HG02642 (cell line): Measurements from ENCODE around the gene ATP8B3.
A peak's percentile ranks its signal among the peaks of the same experiment; 100 is the strongest.

Experiments
- ATAC-seq: cut with Tn5 transposase; IDR thresholded peaks from one replicate; pipeline ENCODE4 v1.9.1; 2021; ENCODE audit warnings: mild to moderate bottlenecking; ENCODE audit not compliant: unreplicated experiment, poor library complexity

Gene ATP8B3

DNA sequence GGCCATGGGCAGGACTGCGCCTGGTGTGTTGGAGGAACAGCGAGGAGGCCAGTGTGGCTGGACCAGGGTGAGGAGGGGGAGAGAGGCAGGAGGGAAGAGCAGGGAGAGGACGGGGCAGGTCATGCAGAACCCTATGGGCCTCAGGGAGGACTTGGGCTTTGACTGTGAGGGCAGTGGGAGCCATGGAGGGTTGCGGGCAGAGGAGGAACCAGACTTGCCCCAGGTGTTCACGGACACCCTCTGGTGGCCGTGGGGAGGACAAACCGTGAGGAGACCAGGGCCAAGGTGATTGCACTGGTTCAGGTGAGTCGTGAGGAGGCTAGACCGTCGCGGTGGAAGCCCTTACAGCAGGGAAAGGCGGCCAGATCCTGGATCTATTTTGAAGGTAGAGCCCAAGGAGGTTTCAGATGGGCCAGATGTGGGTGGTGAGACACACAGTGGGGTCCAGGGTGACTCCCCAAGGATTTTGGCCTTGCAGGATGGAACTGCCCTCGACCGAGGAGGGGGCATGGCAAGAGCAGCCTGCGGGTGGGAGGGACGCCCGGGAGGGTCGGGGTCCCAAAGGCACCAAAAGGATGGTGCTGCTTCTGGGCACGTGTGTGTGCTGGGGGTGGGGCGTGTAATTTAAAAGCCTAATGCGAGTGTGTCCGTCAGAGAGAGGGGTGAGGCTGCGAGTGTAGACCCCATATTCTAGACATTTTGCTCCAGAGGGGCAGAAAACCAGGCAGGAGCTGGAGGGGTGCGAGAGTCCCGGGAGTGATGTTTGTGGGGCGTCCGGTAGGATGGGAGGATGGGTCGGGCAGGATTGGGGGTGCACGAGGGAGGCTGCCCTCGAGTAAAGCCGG, 39.0 kb upstream of the ATP8B3 start:
- ATAC-seq: no peak

DNA sequence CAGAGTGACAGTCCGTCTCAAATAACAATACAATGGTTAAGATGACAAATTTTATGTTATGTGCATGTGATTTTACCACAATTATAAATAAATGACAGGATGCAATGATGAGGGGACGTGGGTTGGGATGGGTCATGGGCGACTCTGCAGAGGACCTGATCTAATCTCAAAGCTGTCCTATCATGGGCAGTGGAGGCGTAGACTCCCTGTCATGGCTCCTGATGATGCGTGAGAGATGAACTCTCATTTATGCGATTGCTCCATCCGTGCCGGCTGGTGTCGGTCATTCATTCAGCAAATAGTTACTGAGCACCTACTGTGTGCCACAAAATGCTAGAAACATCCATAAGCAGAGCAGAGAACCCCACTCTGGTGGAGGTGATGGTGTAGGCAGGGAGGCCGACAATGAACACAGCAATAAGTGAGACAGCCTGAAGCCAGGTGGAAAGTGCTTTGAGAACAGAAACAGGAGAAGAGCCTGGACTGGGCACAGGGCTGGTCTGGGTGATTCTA, 37.9 kb upstream of the ATP8B3 start:
- ATAC-seq: no peak

DNA sequence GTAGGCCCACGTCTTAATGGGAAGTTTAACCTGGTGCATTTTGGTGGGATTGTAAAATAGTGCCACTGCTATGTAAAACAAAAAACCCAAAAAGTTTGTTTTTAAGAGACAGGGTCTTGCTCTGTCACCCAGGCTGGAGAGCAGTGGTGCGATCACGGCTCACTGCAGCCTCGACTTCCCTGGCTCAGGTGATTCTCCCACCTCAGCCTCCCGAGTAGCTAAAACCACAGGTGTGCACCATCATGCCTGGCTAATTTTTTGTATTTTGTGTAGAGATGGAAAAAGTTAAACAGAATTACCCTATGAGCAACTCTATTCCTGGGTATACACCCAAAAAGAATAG, 37.0 kb upstream of the ATP8B3 start:
- ATAC-seq: no peak

DNA sequence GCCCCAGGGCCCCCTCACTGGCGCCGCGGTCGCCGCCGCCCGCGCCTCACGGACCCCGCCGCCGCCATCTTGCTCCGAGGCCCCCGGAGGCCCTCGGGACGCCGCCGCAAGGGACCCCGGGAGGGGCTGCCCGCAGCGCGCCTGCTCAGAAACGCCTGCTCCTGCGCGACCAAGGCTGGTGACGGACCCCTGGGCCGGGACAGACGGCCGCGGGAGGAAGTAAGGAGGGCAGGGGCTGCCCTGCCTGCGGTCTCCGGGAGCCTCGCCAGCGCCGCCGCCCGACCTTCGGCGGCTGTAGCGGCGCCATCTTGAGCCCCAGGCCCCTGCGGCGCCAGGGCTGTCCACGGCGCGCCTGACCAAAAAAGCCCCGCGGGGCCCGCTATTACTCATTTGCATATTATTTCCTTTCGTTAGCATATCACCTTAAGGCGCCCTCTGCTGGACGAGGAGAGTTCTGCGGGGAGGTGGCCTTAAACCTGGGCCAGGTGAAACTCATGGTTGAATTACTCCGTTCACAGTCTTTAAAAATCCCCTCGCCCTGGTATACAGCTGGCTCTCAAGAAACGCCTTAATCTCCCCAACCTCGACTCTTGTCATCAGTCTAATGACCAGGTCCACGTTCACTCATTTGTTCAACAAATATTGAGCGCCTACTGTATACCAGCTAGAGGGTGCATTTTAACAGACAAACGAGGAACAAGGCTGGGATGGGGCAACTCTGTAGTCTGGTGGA, 36.5 kb upstream of the ATP8B3 start, which contains the start of gene REXO1:
Gene REXO1 (minus strand): TSS at position 85 of the 733 bp plus-strand sequence. CDS start 125 bp downstream, outside the sequence.
- ATAC-seq: peak; percentile 78

DNA sequence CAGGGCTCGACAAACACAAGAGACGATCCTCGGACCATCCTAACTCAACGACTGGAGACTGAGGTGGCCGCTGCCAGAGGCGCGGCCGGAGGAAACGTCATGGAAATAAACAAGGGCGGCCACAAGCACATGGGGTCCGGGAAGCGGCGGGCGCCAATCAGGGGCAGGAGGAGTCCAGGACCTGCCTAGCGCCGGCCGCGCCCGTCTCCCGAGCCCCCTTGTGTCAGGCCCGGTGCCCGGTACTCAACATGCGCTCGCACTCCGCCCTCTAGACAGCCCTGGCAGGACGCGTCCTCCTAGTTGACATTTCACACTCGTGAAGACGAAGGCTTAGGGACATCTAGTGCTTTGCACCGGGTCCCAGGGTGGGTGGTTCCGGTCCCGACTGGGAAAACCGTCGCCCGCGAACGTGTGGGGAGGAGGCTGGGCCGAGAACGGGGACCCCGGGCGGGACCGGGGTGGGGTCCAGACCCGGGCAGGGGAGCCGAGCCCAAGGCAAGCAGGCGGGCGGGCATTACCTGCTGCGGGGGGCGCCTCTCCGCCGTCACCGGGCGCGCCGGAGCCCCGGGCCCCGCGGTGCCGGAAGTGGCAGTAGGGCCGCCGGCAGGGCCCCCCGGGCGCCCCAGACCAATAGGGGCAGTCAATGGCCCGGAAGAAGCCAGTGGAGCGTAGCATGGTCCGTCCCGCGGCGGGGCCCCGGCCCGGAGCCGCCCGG, 35.8 kb upstream of the ATP8B3 start:
- peak; percentile 26 for ATAC-seq

DNA sequence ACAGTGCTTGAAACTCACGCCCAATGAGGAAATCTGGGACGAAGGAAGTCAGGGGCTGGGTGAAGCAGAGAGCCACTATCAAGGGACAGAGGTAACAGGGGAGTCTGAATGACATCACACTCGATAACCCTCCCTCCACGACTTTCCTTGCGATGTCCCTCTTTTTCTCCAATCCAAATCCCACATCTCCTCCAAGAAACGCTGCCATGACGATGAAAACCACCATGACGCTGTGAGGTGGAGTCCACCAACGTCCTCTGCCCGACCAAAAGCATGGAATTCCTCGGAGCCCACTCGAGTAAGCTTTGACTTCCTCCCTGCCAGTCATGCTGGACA, 35.2 kb upstream of the ATP8B3 start:
- ATAC-seq: no peak

DNA sequence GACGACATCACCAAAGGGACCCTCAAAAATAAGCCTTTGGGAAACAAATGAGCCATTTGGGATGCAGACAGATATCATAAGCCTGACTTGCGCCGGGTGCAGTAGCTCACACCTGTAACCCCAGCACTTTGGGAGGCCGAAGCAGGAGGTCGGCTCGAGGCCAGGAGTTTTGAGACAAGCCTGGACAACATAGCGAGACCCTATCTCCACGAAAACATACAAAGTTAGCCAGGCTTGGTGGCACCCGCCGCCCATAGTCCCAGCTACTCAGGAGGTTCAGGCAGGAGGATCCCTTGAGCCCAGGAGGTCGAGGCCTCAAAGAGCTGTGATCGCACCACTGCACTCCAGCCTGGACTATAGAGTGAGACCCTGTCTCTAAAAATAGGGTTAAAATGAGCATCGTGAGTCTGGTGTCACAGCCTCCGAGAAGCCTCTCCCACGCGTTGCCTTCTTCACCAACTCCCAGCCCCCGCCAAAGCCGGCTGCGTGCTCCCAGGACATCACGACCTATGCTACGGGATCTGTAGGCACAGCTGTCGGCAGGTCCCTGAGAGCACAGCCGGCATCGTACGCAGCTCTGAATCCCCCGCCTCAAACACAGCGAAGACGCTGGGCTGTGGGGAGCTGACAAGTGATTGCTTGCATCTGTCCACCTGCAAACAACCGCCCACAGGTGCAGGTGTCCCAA, 34.6 kb upstream of the ATP8B3 start:
- no peak for ATAC-seq

DNA sequence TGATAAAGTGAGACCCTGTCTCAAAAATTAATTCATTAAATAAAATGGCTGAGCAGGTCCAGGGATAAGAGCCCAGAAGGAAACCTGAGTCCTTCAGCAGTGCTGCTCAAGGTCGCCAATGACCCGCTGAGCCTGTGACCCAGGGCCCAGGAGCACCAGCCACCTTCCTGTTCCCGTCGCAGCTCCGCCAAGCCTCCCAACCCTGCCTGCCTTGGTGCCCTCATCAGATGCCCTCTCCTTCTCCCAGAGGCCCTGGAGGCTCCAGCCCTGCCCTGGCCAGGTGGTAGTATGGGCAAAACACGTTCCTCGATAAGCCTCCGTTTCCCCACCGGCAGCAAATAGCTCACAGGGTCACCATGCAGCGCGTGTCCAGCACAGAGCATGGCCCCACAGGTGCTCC, 33.6 kb upstream of the ATP8B3 start:
- ATAC-seq: no peak

DNA sequence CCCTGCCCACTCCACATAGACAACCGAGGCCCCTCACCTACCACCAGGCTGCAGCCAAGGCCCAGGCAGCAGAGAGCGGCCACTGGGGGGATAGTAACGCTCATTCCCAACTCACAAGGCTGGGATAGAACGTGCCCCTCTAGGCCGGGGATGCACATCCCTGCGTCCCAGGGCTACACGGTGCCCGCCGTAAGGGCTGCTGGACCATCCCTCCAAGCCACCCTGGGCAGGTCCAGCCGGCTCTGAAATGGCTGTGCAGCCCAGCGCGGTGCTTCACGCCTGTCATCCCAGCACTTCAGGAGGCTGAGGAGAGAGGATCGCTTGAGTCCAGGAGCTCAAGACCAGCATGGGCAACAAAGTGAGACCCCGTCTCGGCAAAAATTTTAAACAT, 33.0 kb upstream of the ATP8B3 start:
- ATAC-seq: no peak

DNA sequence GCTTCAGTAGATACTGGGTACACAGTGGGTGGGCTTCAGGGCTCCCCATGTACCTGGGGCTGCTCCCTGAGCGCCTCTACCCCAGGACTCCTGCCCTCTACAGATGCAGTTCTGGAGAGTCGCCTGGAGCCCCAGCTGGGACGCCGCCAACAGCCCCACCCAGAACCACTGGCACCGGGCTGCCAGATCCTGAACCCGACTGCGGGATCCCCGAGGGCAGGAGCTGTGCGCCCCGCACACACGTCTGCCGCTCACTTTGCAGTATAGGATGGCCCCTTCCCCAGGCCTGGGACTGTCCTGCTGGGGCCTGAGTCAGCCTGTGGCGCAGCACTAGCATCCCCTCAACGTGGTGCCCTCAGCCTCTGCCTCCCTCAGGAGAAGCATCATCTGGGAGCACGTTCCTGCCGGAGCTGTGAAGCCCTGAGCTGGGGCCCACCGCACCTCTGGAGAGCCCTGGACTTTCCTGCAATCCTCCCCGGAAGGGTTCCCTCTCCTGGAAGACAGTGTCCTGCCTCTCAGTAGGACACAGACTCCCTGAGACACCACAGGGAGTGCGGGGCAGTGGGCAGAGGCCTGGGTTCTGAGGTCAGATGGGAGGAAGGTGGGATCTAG, 32.5 kb upstream of the ATP8B3 start:
- ATAC-seq: no peak

DNA sequence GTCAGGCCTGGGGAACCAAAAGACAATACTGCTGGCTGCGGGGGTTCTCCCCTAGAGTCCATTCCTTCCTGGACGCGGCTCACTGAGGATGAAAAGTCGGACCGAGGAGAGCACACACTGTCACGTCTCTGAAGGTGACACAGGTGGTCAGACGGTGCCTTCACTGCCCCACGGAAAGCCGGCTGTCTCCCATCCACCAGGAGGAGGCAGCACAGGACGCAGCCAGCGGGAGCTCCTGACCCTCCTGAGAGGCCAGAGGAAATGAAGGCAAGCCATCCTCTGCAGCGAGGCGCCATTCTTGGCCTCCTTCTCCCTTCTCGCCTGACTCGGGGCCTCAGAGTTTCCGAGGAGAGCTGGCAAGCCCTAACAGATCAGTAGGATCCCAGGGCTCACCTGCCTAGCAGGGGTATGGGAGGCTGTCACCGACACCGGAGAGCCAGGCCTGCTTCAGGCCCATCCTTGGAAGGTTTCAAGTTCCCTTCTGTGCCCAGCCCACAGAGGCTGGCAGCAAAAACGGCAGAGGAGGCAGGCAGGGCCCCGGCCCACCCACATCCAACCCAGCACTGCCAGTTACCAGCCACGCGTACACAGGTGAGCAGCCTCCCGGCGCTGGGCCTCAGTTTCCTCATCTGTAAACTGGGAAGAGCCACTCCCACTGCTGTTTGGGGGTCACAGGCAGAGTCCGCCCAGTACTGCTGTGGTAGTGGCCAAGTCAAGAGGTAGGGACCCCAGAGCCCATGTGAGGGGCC, 31.7 kb upstream of the ATP8B3 start:
- no peak for ATAC-seq

DNA sequence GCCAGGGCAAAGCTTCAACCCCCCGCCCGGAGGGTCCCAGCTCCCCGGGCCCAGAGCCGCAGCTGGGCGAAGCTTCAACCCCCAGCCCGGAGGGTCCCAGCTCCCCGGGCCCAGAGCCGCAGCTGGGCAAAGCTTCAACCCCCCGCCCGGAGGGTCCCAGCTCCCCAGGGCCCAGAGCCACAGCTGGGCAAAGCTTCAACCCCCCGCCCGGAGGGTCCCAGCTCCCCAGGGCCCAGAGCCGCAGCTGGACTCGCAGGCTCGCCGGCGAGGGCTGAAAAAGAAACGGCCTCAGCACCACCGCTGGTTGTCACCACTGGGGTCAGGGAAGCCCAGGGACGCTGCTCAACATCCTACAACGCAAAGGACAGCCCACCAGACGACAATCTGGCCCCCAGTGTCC, 31.0 kb upstream of the ATP8B3 start:
- ATAC-seq: no peak

DNA sequence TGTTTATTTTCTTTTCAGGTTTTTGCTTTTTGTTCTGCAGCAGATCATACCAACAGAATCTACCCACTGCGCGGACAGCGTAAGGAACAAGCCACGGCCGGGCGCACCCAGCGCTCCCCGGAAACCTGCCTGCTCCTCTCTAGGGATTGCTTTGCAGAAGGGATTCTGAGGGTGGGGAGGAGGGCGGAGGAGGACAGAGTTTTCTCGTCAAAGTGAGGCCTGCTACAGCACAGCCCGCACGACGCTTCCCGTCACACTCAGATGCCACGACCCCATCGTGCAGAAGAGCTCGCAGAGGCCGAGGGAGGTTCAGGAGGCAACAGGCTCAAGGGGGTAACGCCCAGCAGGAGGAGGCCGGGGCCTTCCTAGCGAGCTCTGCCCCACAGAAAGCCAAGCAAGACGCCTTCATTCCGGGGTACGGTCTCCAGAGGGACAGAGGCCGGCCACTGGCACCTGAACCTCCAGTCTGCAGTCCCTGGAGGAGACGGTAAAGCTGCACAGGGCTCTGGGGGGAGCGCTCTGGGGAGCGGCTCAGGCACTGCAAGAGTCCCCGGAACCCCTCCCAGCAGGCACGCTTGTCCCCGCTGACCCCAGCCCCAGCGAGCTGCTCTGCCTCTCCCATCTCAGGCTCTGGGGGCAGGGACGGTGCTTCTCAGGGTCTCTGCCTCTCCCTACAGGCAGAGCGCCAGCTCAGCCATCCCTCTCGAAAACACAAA, 29.3 kb upstream of the ATP8B3 start:
- no peak for ATAC-seq

DNA sequence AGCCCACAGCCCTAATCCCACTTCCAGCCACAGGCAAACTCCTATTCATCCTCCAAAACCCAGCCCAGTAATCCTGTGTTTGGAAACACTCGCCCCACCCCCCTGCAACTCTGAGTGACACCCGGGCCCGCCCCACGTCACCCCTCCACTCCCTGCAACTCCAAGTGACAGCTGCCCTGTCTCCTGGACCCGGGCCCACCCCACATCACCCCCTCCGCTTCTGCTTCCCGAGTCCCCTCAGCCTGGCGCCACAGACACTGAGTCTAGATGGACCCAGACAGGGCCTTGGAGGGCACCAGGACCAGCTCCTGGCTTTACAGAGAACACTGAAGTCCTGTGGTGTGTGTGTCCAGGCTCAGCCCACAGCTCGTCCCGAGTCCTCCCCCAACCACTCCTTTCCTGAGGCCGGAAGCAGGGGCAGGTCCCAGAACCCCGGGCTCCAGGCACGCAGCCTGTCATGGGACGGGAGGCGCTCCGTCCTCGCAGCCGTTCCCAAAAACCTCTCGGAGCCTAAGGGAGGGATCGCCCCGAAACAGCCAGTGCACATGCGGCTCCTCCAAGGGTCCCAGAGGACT, 28.6 kb upstream of the ATP8B3 start:
- ATAC-seq: no peak

DNA sequence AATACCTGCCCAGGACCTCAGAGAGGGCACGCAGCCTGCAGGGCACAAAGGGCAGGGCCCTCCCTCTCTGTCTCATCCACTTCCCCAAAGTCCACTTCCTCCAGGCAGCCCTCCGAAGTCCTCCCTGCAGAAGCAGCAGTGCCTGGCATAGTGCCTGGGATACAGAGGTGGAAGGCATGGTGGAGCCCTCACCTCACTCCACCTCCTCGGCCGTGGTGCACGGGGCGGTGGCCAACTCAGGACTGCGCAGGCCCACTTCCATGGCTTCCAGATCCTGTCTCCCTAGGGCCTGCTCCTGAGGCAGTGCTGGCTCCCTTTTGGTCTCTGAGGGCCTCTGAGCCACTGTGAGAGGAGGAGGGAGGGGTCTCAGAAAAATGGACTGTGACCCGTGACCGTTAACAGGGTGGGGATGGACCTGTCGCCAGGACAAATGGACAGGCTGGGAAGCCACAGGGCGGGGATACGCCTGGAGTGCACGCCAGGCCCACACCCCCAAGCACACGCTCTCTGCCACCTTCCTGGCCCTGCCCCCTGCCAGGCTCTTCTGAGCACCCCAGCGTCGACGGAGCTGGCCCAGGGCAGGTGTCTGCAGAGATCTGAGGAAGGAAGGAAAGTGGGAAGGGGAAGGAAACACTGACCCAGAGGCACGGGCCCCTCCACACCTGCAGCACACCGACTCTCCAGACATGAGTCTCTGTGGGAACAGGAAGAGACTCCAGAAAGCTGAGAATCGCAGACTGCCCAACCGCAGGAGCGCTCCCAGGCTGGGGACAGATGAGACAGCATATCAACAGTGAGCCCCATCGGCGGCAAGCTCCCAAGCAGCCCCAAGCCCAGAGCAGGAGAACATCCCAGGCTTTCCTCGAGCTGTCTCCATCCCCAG, 27.8 kb upstream of the ATP8B3 start:
- no peak for ATAC-seq

DNA sequence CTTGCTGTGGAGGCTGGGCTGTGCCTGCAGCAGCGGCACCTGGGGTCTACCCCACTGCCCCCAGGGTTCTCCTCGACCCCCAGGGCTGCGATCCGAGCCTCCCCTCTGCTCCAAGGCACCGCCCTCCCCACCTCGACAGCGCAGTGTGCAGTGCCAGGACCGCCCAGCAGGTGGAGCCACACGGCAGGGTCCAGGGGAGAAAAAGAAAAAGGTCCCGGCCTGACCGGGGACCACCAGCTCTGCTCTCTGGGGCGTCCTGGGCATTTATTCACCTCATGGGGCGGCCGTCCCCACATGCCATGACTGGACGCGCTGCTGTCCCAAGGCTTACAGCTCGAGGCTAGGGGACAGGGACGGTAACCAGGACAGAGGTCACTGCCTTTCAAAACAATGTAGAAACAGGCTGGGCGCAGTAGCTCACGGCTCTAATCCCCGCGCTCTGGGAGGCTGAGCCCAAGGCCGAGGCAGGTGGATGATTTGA, 25.6 kb upstream of the ATP8B3 start:
- ATAC-seq: no peak

DNA sequence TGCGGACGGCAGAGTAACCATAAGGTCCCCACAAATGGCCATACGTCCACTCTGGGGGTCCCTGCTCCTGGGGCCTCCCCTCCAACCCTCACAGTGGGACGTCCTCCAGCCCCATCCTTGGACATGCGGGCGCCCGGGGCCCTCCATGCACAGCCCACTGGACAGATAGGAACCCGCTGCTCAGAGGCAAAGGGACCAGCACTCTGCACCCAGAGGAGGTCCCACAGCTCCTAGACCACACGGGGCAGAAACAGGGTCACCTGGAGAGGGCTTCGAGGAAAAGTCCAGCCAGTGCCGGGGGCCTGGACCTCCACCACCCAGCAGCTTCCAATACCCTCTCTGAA, 25.1 kb upstream of the ATP8B3 start:
- no peak for ATAC-seq
